H9 (cell line): ENCODE measurements around the gene GLDC. TPM values are rescaled to one million over a fixed set of nuclear protein-coding genes. Genes with fewer than 3 reads are reported as not detected.
A peak's percentile ranks its signal among the peaks of the same experiment; 100 is the strongest.

ENCODE experiments used
- DNase-seq: peaks from one replicate; pipeline ENCODE4 v3.0.0-alpha.2; 2017
- H2AFZ ChIP-seq: one replicate; pipeline ENCODE4 v1.6.1; 2013; ENCODE audit warnings: mild to moderate bottlenecking, low read length, control low read depth, moderate library complexity
- H2AK5ac ChIP-seq: 2 replicates; pipeline ENCODE4 v1.6.1; 2013; ENCODE audit warnings: low read length, control low read depth, mixed read lengths; ENCODE audit not compliant: insufficient read length
- H2BK120ac ChIP-seq: one replicate; pipeline ENCODE4 v1.6.1; 2013; ENCODE audit warnings: low read depth, mild to moderate bottlenecking, low read length, control low read depth, inconsistent platforms; ENCODE audit not compliant: poor library complexity, severe bottlenecking
- H2BK12ac ChIP-seq: 2 replicates; pipeline ENCODE4 v1.6.1; 2013; ENCODE audit warnings: low read length, control low read depth, mixed read lengths, low read depth; ENCODE audit not compliant: insufficient read length
- H2BK15ac ChIP-seq: 2 replicates; pipeline ENCODE4 v1.6.1; 2013; ENCODE audit warnings: low read depth, low read length, control low read depth
- H2BK20ac ChIP-seq: one replicate; pipeline ENCODE4 v1.6.1; 2013; ENCODE audit warnings: low read depth, mild to moderate bottlenecking, low read length, control low read depth, inconsistent platforms; ENCODE audit not compliant: poor library complexity, severe bottlenecking
- H2BK5ac ChIP-seq: 2 replicates; pipeline ENCODE4 v1.6.1; 2013; ENCODE audit warnings: low read length, control low read depth, mixed read lengths; ENCODE audit not compliant: insufficient read length
- H3K14ac ChIP-seq: 2 replicates; pipeline ENCODE4 v1.6.1; 2013; ENCODE audit warnings: low read length, control low read depth; ENCODE audit not compliant: insufficient read depth
- H3K18ac ChIP-seq: 2 replicates; pipeline ENCODE4 v1.6.1; 2013; ENCODE audit warnings: low read depth, mild to moderate bottlenecking, mixed read lengths, low read length, control low read depth; ENCODE audit not compliant: insufficient read length
- H3K23ac ChIP-seq: 2 replicates; pipeline ENCODE4 v1.6.1; 2013; ENCODE audit warnings: low read length, control low read depth, mixed read lengths, low read depth; ENCODE audit not compliant: insufficient read length
- H3K23me2 ChIP-seq: 2 replicates; pipeline ENCODE4 v1.6.1; 2013; ENCODE audit warnings: low read depth, mild to moderate bottlenecking, mixed read lengths, low read length, control low read depth; ENCODE audit not compliant: insufficient read length, poor library complexity, severe bottlenecking
- H3K27ac ChIP-seq: 2 replicates; pipeline ENCODE4 v1.5.1; 2013; ENCODE audit warnings: low read length, control low read depth, mixed read lengths, low read depth; ENCODE audit not compliant: insufficient read length
- H3K27me3 ChIP-seq: 2 replicates; pipeline ENCODE4 v1.6.1; 2013; ENCODE audit warnings: low read length, control low read depth, inconsistent platforms; ENCODE audit not compliant: insufficient read depth
- H3K4ac ChIP-seq: 2 replicates; pipeline ENCODE4 v1.6.1; 2013; ENCODE audit warnings: low read depth, mild to moderate bottlenecking, control low read depth, inconsistent platforms, low read length, moderate library complexity
- H3K4me1 ChIP-seq: 2 replicates; pipeline ENCODE4 v1.6.1; 2013; ENCODE audit warnings: low read length, control low read depth, inconsistent platforms; ENCODE audit not compliant: insufficient read depth
- H3K4me2 ChIP-seq: 2 replicates; pipeline ENCODE4 v1.6.1; 2013; ENCODE audit warnings: low read length, control low read depth, mixed read lengths; ENCODE audit not compliant: insufficient read length, insufficient read depth
- H3K56ac ChIP-seq: 2 replicates; pipeline ENCODE4 v1.6.1; 2013; ENCODE audit warnings: low read depth, mild to moderate bottlenecking, mixed read lengths, low read length, control low read depth; ENCODE audit not compliant: insufficient read length
- H3K79me1 ChIP-seq: 2 replicates; pipeline ENCODE4 v1.6.1; 2013; ENCODE audit warnings: low read depth, mild to moderate bottlenecking, moderate library complexity, low read length, control low read depth, inconsistent platforms; ENCODE audit not compliant: insufficient read depth, poor library complexity, severe bottlenecking
- H3K79me2 ChIP-seq: 2 replicates; pipeline ENCODE4 v1.6.1; 2013; ENCODE audit warnings: low read length, control low read depth, inconsistent platforms; ENCODE audit not compliant: insufficient read depth
- H3K9ac ChIP-seq: 2 replicates; pipeline ENCODE4 v1.6.1; 2013; ENCODE audit warnings: low read length, control low read depth, mixed read lengths; ENCODE audit not compliant: insufficient read length; ENCODE audit errors: extremely low read depth
- H3K9me3 ChIP-seq: one replicate; pipeline ENCODE4 v1.6.1; 2013; ENCODE audit warnings: low read depth, low read length, inconsistent platforms; ENCODE audit not compliant: control insufficient read depth
- H3T11ph ChIP-seq: one replicate; pipeline ENCODE4 v1.6.1; 2013; ENCODE audit warnings: mild to moderate bottlenecking, low read length, control low read depth, inconsistent platforms
- H4K20me1 ChIP-seq: one replicate; pipeline ENCODE4 v1.6.1; 2013; ENCODE audit not compliant: control insufficient read depth, insufficient read length, insufficient read depth
- H4K5ac ChIP-seq: 2 replicates; pipeline ENCODE4 v1.6.1; 2013; ENCODE audit warnings: low read depth, mild to moderate bottlenecking, mixed read lengths, low read length, control low read depth; ENCODE audit not compliant: insufficient read length
- H4K8ac ChIP-seq: replicated peaks from 2 replicates; pipeline ENCODE4 v1.6.1; 2013; ENCODE audit warnings: low read length, control low read depth, mixed read lengths, low read depth; ENCODE audit not compliant: insufficient read length
- H4K91ac ChIP-seq: 2 replicates; pipeline ENCODE4 v1.6.1; 2013; ENCODE audit warnings: low read depth, mild to moderate bottlenecking, moderate library complexity, mixed read lengths, low read length, control low read depth; ENCODE audit not compliant: insufficient read length
- H3K27ac Mint-ChIP-seq, 3 experiments: 2 replicates in 2 of 3; 3 replicates in 1 of 3; pipeline ENCODE4 v1.8.0; 2020 to 2021; ENCODE audit warnings: mixed read lengths in 3 of 3, mild to moderate bottlenecking in 1 of 3, moderate library complexity in 1 of 3
- H3K27me3 Mint-ChIP-seq: 2 replicates; pipeline ENCODE4 v1.8.0; 2021; ENCODE audit warnings: low read depth, mild to moderate bottlenecking, moderate library complexity, mixed read lengths
- H3K36me3 Mint-ChIP-seq, 3 experiments: 2 replicates in 2 of 3; 3 replicates in 1 of 3; pipeline ENCODE4 v1.8.0; 2020 to 2021; ENCODE audit warnings: low read depth in 3 of 3, mixed read lengths in 3 of 3; ENCODE audit not compliant: insufficient read depth in 1 of 3
- H3K4me1 Mint-ChIP-seq, 2 experiments: 2 replicates each; pipeline ENCODE4 v1.8.0; 2020; ENCODE audit warnings: mixed read lengths in 2 of 2
- H3K4me3 Mint-ChIP-seq, 2 experiments: 2 replicates in 1 of 2; 3 replicates in 1 of 2; pipeline ENCODE4 v1.8.0; 2020 to 2021; ENCODE audit warnings: mild to moderate bottlenecking in 2 of 2, mixed read lengths in 2 of 2, moderate library complexity in 1 of 2
- H3K9me3 Mint-ChIP-seq, 2 experiments: 2 replicates in 1 of 2; 3 replicates in 1 of 2; pipeline ENCODE4 v1.8.0; 2020; ENCODE audit warnings: mild to moderate bottlenecking in 2 of 2, mixed read lengths in 2 of 2, moderate library complexity in 1 of 2
- WGBS: extraction: QIAGEN DNeasy Blood & Tissue Kit; methylation state at CpG from one replicate; pipeline ENCODE4 v1.1.7; 2013; ENCODE audit warnings: missing lambda C conversion rate, low lambda C conversion rate, mixed read lengths; ENCODE audit not compliant: insufficient read length; ENCODE audit errors: extremely low coverage; 5-methylcytosine and 5-hydroxymethylcytosine counted together
- total RNA-seq: library from RNA; stranded (reverse); gene quantifications from 2 replicates; pipeline ENCODE4 v1.2.1, GENCODE V29; 2021
- TF ChIP-seq, protein P1 (sequence below): fragments of 200-600 bp; sonication (generic); conservative IDR thresholded peaks from 3 replicates; pipeline ENCODE4 v1.8.0; 2021; ENCODE audit warnings: antibody characterized with exemption, mild to moderate bottlenecking

Gene GLDC
- total RNA-seq, 1 experiment from 2014 or later = 74.4 TPM

DNA sequence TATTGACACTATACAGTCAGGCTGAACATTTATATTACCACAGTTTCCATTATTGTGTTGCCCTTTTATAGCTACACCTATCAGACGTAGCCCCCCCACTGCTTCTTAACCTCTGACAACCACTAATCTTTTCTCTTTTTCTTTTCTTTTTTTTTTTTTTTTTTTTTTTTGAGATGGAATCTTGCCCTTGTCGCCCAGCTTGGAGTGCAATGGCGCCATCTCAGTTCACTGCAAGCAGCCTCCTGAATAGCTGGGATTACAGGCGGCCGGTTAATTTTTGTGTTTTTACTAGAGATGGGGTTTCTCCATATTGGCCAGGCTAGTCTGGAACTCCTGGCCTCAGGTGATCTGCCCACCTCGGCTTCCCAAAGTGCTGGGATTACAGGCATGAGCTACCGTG, 157.1 kb downstream of the GLDC start:
- Histone ChIP-seq H2BK120ac (no peak overlapping the region), H3K9me3 (no peaks in the 10 kb centered on the region), H3K79me1 (no peaks in the 10 kb centered on the region), H2BK20ac (no peak overlapping the region), H4K91ac (no peak overlapping the region), H3K14ac (no peak overlapping the region), H3K23me2 (no peaks in the 10 kb centered on the region), H4K8ac (no peak overlapping the region), H3T11ph (no peak overlapping the region), H3K4ac (no peak overlapping the region), H3K79me2 (no peaks in the 10 kb centered on the region), H3K4me2 (no peak overlapping the region), H3K27me3 (no peaks in the 10 kb centered on the region), H2BK5ac (no peak overlapping the region), H3K23ac (no peak overlapping the region), H2BK12ac (no peak overlapping the region), H3K56ac (no peak overlapping the region), H2AFZ (no peak overlapping the region), H4K20me1 (no peaks in the 10 kb centered on the region), H3K18ac (no peak overlapping the region), H3K27ac (no peak overlapping the region), H2AK5ac (no peak overlapping the region), H3K4me1 (no peaks in the 10 kb centered on the region), H2BK15ac (no peak overlapping the region), H3K9ac (no peak overlapping the region), H4K5ac (no peak overlapping the region)
- Mint-ChIP-seq H3K27ac (peak overlapping the region in 1 of 3 experiments; percentile 35; a peak in 1 of 7 replicates), H3K4me3 (no peak overlapping the region), H3K27me3 (no peaks in the 10 kb centered on the region), H3K36me3 (peaks cover 6 to 30% (median 29%) of the 10 kb centered on the region in 3 experiments; a peak in 6 of 7 replicates), H3K9me3 (no peaks in the 10 kb centered on the region), H3K4me1 (peaks cover 0 to 5% of the 10 kb centered on the region in 2 experiments; a peak in 1 of 4 replicates)
- peak; percentile 38 for DNase-seq
- TF ChIP-seq, protein P1, sequence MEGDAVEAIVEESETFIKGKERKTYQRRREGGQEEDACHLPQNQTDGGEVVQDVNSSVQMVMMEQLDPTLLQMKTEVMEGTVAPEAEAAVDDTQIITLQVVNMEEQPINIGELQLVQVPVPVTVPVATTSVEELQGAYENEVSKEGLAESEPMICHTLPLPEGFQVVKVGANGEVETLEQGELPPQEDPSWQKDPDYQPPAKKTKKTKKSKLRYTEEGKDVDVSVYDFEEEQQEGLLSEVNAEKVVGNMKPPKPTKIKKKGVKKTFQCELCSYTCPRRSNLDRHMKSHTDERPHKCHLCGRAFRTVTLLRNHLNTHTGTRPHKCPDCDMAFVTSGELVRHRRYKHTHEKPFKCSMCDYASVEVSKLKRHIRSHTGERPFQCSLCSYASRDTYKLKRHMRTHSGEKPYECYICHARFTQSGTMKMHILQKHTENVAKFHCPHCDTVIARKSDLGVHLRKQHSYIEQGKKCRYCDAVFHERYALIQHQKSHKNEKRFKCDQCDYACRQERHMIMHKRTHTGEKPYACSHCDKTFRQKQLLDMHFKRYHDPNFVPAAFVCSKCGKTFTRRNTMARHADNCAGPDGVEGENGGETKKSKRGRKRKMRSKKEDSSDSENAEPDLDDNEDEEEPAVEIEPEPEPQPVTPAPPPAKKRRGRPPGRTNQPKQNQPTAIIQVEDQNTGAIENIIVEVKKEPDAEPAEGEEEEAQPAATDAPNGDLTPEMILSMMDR = peak; percentile 47; the same call in 1 of the 3 replicates
- no CpG with 5 or more reads among the region's 7 CpGs for WGBS
